ENCODE measurements around the gene GPC5. TPM values are rescaled to one million over a fixed set of nuclear protein-coding genes. Genes with fewer than 3 reads are reported as not detected.
"Not testable (repeated sequence)": the region's sequence is repeated elsewhere in the genome, so short reads cannot be mapped to it uniquely, and the experiment has no call there.

Gene GPC5
- total RNA-seq, 3 donors from 2014 or later, result 0.51 to 1.2 TPM; not detected in 1

GRCh38 chr13:91405240-91405639 lies 6.8 kb downstream of the GPC5 start:
- ATAC-seq (no peak), DNase-seq (no peak)
- TF ChIP-seq CTCF (IDR thresholded peaks at IDR 0.05), result no peak
- H3K9me3 ChIP-seq, result no peaks in the 10 kb centered on the region
- intact Hi-C loops (cut with DNase I, micrococcal nuclease), result no loop called here
- no peak overlapping the region for H3K4me3 ChIP-seq
- no peaks in the 10 kb centered on the region for H3K36me3 ChIP-seq (ENCODE audit: low read depth)
- H3K4me1 ChIP-seq (ENCODE audit: low read depth), result no peaks in the 10 kb centered on the region

GRCh38 chr13:91406619-91407018 lies 8.2 kb downstream of the GPC5 start:
- TF ChIP-seq CTCF (IDR thresholded peaks at IDR 0.05), result no peak
- DNase-seq, result peak in 1 of 3 donors; percentile 37
- Histone ChIP-seq H3K36me3 (ENCODE audit: low read depth) (no peaks in the 10 kb centered on the region), H3K9me3 (no peaks in the 10 kb centered on the region), H3K4me3 (no peak overlapping the region), H3K4me1 (ENCODE audit: low read depth) (no peaks in the 10 kb centered on the region)
- intact Hi-C loops (cut with DNase I, micrococcal nuclease), result no loop called here
- ATAC-seq, result no peak

- DNase-seq (no peak), ATAC-seq (no peak)
- intact Hi-C loops (cut with DNase I, micrococcal nuclease), result no loop called here
- H3K9me3 ChIP-seq, result no peaks in the 10 kb centered on the region
- TF ChIP-seq CTCF (IDR thresholded peaks at IDR 0.05), result no peak
- H3K4me1 ChIP-seq (ENCODE audit: low read depth), result no peaks in the 10 kb centered on the region
- no peak overlapping the region for H3K4me3 ChIP-seq
- H3K36me3 ChIP-seq (ENCODE audit: low read depth), result no peaks in the 10 kb centered on the region
Observed at GRCh38 chr13:91408971-91409370, 10.6 kb downstream of the GPC5 start.

- ATAC-seq; H3K36me3 ChIP-seq (ENCODE audit: low read depth); DNase-seq; intact Hi-C loops (cut with DNase I, micrococcal nuclease); H3K4me1 ChIP-seq (ENCODE audit: low read depth); H3K4me3 ChIP-seq; H3K9me3 ChIP-seq: not testable (repeated sequence)
Observed at GRCh38 chr13:91416579-91416978, 18.2 kb downstream of the GPC5 start.

- Histone ChIP-seq H3K4me3 (no peak overlapping the region), H3K36me3 (ENCODE audit: low read depth) (no peaks in the 10 kb centered on the region), H3K9me3 (no peaks in the 10 kb centered on the region), H3K4me1 (ENCODE audit: low read depth) (no peaks in the 10 kb centered on the region)
- peak; percentile 49 for ATAC-seq
- no peak for TF ChIP-seq CTCF (IDR thresholded peaks at IDR 0.05)
- intact Hi-C loops (cut with DNase I, micrococcal nuclease), result no loop called here
- no peak for DNase-seq
Observed at GRCh38 chr13:91417660-91418325, 19.4 kb downstream of the GPC5 start.

- ATAC-seq (no peak), DNase-seq (no peak)
- Histone ChIP-seq H3K4me1 (ENCODE audit: low read depth) (no peaks in the 10 kb centered on the region), H3K4me3 (no peak overlapping the region), H3K9me3 (peaks cover 16% of the 10 kb centered on the region), H3K36me3 (ENCODE audit: low read depth) (no peaks in the 10 kb centered on the region)
- intact Hi-C loops (cut with DNase I, micrococcal nuclease), result no loop called here
- TF ChIP-seq CTCF (IDR thresholded peaks at IDR 0.05), result no peak
Observed at GRCh38 chr13:91426913-91427312, 28.5 kb downstream of the GPC5 start.

- DNase-seq; H3K9me3 ChIP-seq; intact Hi-C loops (cut with DNase I, micrococcal nuclease); H3K4me1 ChIP-seq (ENCODE audit: low read depth); ATAC-seq; H3K36me3 ChIP-seq (ENCODE audit: low read depth); H3K4me3 ChIP-seq: not testable (repeated sequence)
Observed at GRCh38 chr13:91438674-91439073, 40.3 kb downstream of the GPC5 start.

All from mucosa of descending colon (tissue), 3 donors.